Stimulated activated naive CD4-positive, alpha-beta T cell (primary cell): ENCODE results near the gene FIP1L1.
"Not testable (repeated sequence)": the region's sequence is repeated elsewhere in the genome, so short reads cannot be mapped to it uniquely, and the experiment has no call there.

Experiments
- DNase-seq, 6 experiments: peaks; one replicate each; lab custom pipeline; 2025; lab: John Stamatoyannopoulos, UW

The FIP1L1 gene

GRCh38 chr4:53377319-53378170 lies at the start of gene FIP1L1:
TSS of gene FIP1L1 (plus strand) at chr4:53377641. CDS start at chr4:53377839, 198 bp downstream.
- DNase-seq = peak; percentile 90 to 97 (median 94)

DNA sequence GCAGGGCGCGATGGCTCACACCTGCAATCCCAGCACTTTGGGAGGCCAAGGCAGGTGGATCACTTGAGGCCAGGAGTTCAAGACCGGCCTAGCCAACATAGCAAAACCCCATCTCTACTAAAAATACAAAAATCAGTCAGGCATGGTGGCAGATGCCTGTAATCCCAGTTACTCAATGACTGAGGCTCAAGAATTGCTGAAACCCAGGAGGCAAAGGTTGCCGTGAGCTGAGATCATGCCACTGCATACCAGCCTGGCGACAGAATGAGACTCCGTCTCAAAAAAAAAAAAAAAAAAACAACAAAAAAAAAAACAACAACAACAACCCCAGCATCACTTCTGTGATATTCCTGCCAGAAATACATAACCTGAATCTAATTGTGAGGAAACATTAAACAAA lies 42.5 kb upstream of the FIP1L1 start:
- DNase-seq = not testable (repeated sequence)

DNA sequence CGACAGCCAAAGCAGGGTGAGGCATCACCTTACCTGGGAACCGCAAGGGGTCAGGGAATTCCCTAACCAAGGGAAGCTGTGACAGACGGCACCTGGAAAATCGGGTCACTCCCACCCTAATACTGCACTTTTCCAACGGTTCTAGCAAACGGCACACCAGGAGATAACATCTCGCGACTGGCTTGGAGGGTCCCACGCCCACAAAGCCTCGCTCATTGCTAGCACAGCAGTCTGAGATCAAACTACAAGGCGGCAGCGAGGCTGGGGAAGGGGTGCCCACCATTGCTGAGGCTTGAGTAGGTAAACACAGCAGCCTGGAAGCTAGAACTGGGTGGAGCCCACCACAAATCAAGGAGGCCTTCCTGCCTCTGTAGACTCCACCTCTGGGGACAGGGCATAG lies 37.3 kb upstream of the FIP1L1 start:
- not testable (repeated sequence) for DNase-seq

- not testable (repeated sequence) for DNase-seq
Observed at GRCh38 chr4:53346392-53346791, 31.0 kb upstream of the FIP1L1 start.

DNA sequence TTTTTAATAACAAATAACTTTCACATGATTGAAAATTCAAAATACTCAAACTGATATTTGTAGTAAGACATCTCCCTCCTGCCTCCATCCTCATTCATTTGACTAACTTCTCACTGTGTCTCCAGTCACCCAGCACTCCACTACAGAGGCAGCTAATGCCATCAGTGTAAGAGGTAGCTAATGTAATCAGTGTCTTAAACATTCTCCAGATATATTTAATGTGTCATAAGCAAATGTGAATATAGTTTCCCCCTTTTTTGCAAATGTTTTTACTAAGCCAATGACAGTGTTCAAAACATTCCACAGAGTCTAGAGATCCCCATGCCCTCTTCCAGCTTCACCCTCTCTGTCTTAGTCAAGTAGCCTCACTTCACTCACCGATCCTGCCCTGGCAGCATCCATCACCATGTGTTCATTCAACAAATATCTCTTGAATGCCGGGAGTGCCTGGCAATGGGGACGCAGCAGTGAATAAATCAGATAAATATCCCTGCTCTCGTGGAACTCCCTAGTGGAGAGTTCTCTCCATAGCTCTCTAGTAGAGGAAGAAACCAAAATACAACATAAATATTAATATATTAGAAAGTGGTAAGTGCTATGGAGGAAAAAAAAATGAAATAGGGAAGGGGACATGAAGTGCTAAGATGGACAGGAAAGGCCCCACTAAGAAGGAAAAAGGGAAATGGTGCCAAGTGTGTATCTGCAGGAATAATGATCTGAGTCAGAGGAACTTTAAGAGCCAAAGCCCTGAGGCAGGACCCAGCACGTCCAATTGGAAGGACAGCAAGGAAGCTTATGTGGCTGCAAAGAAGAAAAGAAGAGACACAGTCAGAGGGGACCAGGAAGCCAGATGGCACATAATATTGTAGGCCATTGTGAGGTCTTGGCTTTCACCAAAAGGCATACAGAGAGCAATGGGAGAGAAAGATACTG lies 30.3 kb upstream of the FIP1L1 start:
- DNase-seq = no peak

- no peak for DNase-seq
Observed at GRCh38 chr4:53348046-53348445, 29.4 kb upstream of the FIP1L1 start.

DNA sequence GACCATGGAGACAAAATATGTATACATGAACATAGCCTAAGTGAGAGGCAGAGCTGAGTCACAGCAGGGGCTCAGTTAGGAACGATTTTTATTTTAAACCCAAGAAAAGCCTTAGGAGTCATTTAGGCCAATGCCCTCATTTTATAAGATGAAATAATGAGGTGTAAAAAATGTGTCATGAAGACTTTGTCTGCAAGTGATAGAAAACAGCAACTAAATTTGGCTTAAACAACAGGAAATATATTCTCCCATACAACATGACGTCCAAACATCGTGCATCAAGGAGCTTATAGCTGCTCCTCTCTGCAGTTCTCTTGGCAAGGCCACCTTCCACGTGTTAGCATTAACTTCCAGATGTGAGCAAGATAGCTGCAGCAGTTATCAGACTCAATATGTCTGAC lies 28.4 kb upstream of the FIP1L1 start:
- DNase-seq = no peak

DNA sequence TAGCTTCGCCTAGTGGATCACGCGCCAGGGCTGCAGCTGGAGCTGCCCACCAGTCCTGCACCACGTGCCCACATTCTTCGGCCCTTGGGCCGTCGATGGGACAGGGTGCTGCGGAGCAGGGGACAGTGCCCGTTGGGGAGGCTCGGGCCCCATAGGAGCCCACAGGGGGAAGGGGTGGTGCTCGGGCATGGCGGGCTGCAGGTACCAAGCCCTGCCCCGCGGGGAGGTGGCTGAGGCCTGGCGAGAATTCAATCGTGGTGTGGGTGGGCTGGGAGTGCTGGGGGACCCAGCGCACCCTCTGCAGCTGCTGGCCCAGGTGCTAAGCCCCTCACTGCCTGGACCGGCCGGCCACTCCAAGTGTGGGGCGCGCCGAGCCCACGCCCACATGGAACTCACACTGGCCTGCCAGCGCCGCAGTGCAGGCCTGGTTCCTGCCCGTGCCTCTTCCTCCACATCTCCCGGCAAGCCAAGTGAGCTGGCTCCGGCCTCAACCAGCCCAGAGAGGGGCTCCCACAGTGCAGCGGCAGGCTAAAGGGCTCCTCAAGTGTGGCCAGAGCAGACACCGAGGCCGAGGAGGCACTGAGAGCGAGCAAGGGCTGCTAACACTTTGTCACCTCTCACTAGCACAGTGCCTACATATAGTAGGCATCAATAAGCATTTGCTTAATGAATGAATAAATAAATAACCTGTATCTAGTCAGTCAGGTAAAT lies 23.3 kb upstream of the FIP1L1 start:
- DNase-seq = no peak

DNA sequence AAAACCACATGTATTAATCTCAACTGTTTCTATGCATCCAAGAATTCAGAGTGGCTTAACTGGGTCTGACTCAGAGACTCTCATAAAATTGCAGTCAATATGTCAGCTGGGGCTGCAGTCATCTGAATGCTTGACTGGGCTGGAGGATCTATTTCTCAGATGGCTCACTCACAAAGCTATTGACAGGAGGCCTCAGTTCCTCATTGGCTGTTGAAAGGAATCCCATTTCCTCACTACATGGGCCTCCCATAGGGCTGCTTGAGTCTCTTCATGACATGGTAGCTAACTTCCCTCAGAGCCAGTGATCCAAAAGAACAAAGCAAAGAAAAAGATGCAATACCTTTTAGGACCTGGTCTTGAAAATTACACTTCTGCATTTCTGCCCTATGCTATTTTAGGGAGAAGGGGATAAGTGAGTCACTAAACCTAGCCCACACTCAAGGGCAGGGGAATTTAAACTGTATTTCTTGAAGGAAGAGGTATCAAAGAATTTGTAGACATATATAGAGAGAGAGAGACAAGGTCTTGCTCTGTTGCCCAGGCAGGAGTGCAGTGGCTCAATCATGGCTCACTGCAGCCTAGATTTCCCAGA lies 21.4 kb upstream of the FIP1L1 start:
- no peak for DNase-seq

DNA sequence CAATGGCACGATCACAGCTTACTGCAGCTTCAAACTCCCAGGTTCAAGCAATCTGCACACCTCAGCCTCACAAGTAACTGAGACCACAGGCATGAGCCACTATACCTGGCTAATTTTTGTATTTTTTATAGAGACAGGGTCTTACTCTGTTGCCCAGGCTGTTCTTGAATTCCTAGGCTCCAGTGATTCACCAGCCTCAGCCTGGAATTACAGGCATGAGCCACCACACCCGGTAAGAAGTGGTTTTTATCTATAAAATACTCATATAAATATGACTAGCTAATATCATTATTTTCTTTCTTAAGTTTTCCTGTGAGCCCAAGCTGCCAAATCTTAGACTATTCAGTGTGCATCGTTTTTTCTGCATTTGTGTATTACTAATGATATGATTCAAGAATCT lies 16.0 kb upstream of the FIP1L1 start:
- DNase-seq = no peak

GRCh38 chr4:53362093-53362492 lies 15.3 kb upstream of the FIP1L1 start:
- DNase-seq = no peak

- no peak for DNase-seq
Observed at GRCh38 chr4:53364624-53365023, 12.8 kb upstream of the FIP1L1 start.

DNA sequence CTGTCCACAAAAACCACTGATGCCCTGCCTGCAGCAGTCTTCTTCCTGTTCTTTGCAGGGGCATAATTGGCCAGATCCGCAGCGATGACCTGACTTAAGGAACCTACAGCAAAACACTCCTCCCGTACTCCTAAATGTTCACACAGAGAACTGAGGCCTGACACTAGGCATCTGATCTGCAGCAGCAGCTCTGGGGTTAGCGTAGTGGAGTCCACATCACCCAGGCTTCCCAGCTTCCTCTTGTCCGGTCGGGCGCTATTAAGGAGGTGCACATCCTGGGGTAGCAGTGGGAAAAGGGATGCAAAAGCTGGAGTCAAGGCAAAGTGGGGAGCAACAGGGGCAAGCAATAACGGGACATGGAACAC lies 12.3 kb upstream of the FIP1L1 start:
- peak in 1 of 6 experiments; percentile 43 for DNase-seq

- peak; percentile 89 to 96 (median 94) for DNase-seq
Observed at GRCh38 chr4:53365486-53366300, 11.7 kb upstream of the FIP1L1 start, which contains the start of gene SCFD2. TSS of gene SCFD2 (minus strand) at chr4:53366061.

GRCh38 chr4:53366301-53366716 lies 11.1 kb upstream of the FIP1L1 start:
- no peak for DNase-seq

DNA sequence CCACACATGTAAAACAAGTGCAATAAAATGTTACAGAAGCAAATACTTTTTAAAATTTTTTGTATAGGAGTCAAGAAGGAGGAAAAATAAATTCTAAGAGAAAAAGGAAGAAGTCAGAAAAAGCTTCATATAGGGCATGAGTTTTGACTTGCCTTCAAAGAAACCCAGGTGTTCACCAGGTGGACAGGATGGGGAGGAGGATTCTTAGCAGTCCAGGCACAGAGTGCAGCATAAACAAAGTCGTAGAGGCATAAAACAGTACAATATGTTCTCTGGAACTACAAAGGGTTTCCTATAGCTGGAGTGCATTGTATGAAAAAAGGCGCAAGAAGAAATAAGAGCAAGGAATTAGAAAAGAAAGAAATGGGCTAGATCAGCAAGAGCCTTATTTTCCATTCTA lies 9.7 kb upstream of the FIP1L1 start:
- no peak for DNase-seq

GRCh38 chr4:53371049-53371448 lies 6.4 kb upstream of the FIP1L1 start:
- DNase-seq = no peak

DNA sequence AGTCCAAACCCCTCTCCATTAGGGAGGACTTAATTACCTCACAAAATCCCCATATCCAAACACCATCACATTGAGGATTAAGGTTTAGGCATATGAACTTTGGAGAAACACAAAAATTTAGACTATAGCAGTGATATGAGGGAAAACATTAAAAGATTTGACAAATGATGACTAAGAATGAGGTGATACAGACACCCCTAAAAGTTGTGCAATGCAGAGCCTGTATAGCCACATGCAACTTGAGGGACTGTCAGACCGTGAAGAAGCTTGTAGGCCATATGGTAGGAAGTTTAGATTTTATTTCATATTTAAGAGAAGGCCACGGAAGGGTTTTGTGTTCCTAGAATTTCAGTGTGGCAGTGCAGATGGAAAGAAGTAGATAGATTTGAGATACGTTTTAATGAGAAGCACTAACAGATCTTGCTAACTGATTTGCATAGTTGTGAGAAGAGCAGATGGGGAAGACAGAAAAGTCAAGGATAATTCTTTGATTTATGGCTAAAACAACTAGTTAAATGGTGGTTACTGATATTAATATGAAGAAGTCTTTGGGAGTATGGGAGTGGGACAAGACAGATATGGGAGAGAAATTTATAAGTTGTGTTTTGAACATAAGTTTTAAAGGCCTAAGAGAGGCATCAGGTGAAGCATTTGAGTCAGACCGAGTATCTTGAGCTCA lies 5.5 kb upstream of the FIP1L1 start:
- DNase-seq = no peak

- DNase-seq = no peak
Observed at GRCh38 chr4:53374777-53375258, 2.6 kb upstream of the FIP1L1 start.

GRCh38 chr4:53376900-53377299 lies 541 bp upstream of the FIP1L1 start:
- DNase-seq = no peak
